Peyer's patch (tissue), 4 donors: ENCODE data around the gene SLC45A1.

ENCODE experiments used
- POLR2A ChIP-seq, 2 donors: fragments of 450-650 bp; IDR thresholded peaks; one replicate each; pipeline ENCODE4 v1.5.1; 2017; ENCODE audit warnings: antibody characterized with exemption in 2 of 2, mild to moderate bottlenecking in 2 of 2, moderate library complexity in 2 of 2
- TF ChIP-seq, protein P1 (sequence below), 6 experiments: fragments of 450-650 bp in 4 of 6; fragments of 200-600 bp in 2 of 6; sonication (generic) in 1 of 6; IDR thresholded peaks; one replicate each; pipeline ENCODE4 v1.5.1; 2017 to 2019; ENCODE audit warnings: antibody characterized with exemption in 6 of 6, mild to moderate bottlenecking in 3 of 6, moderate library complexity in 1 of 6

DNA sequence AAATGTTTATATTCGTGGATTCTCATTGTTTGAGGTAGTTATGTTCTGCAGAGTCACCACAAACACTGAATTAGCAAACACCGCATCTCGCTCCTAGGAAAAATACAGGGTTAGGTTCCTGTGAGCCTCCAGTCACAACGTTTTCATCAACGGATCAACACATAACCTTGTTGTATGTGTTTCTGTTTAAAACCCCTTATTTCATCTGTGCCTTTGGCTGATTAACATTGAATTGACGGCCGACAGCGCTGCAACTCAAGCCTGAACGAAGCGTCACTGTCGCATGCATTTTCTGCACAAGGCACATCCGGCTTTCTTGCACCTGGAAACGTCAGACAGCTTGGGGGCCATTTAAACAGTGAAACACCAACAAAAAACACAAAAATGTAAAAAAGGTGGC, 8.4 kb downstream of the SLC45A1 start:
- TF ChIP-seq, protein P1, sequence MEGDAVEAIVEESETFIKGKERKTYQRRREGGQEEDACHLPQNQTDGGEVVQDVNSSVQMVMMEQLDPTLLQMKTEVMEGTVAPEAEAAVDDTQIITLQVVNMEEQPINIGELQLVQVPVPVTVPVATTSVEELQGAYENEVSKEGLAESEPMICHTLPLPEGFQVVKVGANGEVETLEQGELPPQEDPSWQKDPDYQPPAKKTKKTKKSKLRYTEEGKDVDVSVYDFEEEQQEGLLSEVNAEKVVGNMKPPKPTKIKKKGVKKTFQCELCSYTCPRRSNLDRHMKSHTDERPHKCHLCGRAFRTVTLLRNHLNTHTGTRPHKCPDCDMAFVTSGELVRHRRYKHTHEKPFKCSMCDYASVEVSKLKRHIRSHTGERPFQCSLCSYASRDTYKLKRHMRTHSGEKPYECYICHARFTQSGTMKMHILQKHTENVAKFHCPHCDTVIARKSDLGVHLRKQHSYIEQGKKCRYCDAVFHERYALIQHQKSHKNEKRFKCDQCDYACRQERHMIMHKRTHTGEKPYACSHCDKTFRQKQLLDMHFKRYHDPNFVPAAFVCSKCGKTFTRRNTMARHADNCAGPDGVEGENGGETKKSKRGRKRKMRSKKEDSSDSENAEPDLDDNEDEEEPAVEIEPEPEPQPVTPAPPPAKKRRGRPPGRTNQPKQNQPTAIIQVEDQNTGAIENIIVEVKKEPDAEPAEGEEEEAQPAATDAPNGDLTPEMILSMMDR (IDR thresholded peaks at IDR 0.05): no peak
- TF ChIP-seq POLR2A (IDR thresholded peaks at IDR 0.05): no peak
